BLaER1 treated with 17β-estradiol and CSF1 and Interleukin-3, amounts not matched to agents 10 nM and 100 nM (cell line): ENCODE data around the gene HOXA5.

Experiments used
- H3K27ac ChIP-seq, 11 experiments: shearing (Covaris generic); formaldehyde crosslinking; 2 replicates each; pipeline ENCODE4 v1.8.1; 2022
- H3K27me3 ChIP-seq, 11 experiments: shearing (Covaris generic); formaldehyde crosslinking; 2 replicates each; pipeline ENCODE4 v1.8.1; 2022
- H3K36me3 ChIP-seq, 11 experiments: shearing (Covaris generic); formaldehyde crosslinking; 2 replicates each; pipeline ENCODE4 v1.8.1; 2022
- H3K4me1 ChIP-seq, 10 experiments: shearing (Covaris generic); formaldehyde crosslinking; 2 replicates each; pipeline ENCODE4 v1.8.1; 2022
- H3K4me2 ChIP-seq, 11 experiments: shearing (Covaris generic); formaldehyde crosslinking; 2 replicates each; pipeline ENCODE4 v1.8.1; 2022
- H3K4me3 ChIP-seq, 10 experiments: shearing (Covaris generic); formaldehyde crosslinking; 2 replicates each; pipeline ENCODE4 v1.8.1; 2022
- H3K9ac ChIP-seq, 11 experiments: shearing (Covaris generic); formaldehyde crosslinking; 2 replicates each; pipeline ENCODE4 v1.8.1; 2022
- H3K9me3 ChIP-seq, 11 experiments: shearing (Covaris generic); formaldehyde crosslinking; replicated peaks in 1 of 11; 2 replicates each; pipeline ENCODE4 v1.8.1; 2022
- H4K20me1 ChIP-seq, 11 experiments: shearing (Covaris generic); formaldehyde crosslinking; 2 replicates each; pipeline ENCODE4 v1.8.1; 2022
- Cebpa-rat ChIP-seq, 11 experiments: shearing (Covaris generic); IDR thresholded peaks; 2 replicates each; pipeline ENCODE4 v1.8.1; 2022

The HOXA5 gene

DNA sequence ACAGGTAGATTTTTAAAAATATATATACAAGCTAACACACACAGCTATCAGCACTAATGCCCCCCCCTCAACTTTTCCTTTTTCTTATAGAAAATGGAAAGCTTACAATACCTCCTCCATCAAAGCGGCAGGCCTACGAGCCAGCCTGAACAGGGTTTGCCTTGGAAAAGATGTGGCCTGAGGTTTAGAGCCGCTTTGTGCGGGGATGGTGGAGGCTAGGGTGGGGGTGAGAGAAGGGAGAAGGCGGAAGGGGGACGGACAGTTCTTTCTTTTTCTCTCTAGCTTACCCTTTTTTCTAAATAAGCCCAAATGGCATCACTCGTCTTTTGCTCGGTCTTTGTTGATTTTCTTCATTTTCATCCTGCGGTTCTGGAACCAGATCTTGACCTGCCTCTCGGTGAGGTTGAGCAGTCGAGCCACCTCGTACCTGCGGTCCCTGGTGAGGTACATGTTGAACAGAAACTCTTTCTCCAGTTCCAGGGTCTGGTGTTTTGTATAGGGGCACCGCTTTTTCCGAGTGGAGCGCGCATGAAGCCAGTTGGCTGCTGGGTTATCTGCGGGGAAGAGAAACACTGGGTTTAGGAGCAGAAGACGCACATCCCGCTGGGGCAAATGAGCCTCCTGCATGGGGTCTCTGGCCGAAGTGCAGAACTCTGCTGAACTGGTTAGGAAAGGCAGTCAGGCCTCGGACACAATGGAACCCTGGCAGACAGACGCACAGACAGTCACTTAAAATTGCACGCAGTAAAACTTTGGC is 20.0 kb upstream of the HOXA5 start:
- peaks cover 0 to 86% (median 80%) of the 10 kb centered on the region in 11 experiments; a peak in 18 of 22 replicates for H4K20me1 ChIP-seq

DNA sequence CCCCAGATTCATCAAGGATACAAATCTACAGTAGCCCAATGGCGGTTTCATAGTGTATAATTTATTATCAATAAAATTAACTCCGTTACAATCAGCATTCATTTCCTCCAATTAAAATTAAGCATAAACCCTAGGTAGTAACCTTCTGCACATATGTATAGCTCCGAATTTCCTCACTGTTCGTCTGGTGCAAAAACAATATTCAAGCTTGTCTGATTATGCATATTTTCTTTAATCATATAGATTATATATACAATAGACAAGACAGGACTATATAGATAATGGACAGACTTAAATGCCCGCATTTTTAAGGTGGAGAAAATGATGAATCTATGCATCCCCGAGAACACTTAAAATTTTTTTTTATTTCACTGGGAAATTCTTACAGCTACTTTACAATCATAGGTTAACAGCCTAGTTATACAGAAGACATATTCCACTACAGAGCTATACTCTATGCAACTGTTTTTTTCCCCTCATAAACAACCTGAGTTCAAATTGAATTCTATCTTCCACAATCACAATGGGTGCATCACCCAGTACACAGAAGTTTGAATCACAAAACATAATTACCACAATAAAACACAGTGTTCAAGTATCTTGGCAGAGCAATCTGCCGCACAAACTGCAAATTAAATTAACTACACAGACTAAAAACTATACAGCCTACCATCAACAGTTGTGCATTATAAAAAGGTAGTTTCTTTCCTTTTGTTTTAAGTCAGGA is 19.2 kb upstream of the HOXA5 start:
- no peaks in the 10 kb centered on the region for H3K36me3 ChIP-seq
- peaks cover 0 to 86% (median 79%) of the 10 kb centered on the region in 11 experiments; a peak in 18 of 22 replicates for H4K20me1 ChIP-seq
- H3K4me3 ChIP-seq: no peak overlapping the region
- H3K4me1 ChIP-seq: peaks cover 8 to 21% (median 13%) of the 10 kb centered on the region in 10 experiments; a peak in 18 of 20 replicates
- no peak for TF ChIP-seq Cebpa-rat (IDR thresholded peaks at IDR 0.05)
- H3K9me3 ChIP-seq: peaks cover 16 to 37% (median 28%) of the 10 kb centered on the region in 11 experiments
- H3K4me2 ChIP-seq: no peak overlapping the region
- no peak overlapping the region for H3K27ac ChIP-seq
- H3K27me3 ChIP-seq: peaks cover 94 to 100% (median 100%) of the 10 kb centered on the region in 11 experiments
- no peak overlapping the region for H3K9ac ChIP-seq

More for the DNA sequence above, 20.0 kb upstream of the HOXA5 start:
- Histone ChIP-seq H3K9me3 (peaks cover 16 to 31% (median 23%) of the 10 kb centered on the region in 11 experiments), H3K36me3 (no peaks in the 10 kb centered on the region), H3K9ac (no peak overlapping the region), H3K4me2 (no peak overlapping the region), H3K27ac (no peak overlapping the region), H3K4me3 (no peak overlapping the region), H3K27me3 (peaks cover 94 to 100% (median 100%) of the 10 kb centered on the region in 11 experiments), H3K4me1 (peaks cover 8 to 21% (median 13%) of the 10 kb centered on the region in 10 experiments; a peak in 18 of 20 replicates)
- no peak for TF ChIP-seq Cebpa-rat (IDR thresholded peaks at IDR 0.05)

DNA sequence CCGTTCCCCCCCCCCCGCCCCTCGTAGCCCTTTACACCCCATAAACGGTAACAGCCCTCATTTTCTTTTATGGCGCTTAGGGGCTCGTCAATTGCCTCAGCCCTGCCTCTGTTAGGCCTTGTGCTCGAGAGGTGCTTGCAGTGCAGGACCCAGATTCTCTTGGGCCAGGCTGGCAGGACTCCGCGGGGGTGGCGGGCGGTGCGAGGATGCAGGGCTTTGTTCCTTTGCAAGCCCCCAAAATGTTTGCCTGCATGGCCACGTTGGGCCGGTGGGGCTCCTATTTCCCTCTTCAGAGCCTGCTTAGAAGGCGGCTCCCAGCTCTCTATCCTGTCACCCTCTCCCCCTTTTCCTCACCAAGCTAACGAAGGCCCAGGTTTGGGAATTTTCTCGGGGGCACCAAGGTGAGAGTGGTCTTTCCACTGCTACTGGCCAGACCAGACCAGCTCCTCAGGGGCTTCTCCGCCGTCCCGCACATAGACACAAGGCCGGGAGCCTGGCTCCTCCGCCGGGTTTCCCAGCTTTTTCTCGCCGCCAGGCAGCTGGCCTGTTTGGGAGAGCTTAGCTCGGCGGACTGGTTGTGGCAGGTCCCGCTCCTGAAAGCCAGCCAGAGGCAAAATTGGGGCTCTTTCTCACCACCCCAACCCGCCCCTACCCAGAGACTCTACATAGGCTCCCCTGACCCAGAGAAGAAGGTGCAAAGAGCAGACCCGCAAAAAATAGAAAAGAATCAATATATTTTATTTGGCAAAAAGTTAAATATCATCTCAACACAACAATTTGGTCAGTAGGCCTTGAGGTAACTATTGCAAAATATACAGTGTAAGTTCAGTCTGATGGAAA is 18.5 kb upstream of the HOXA5 start:
- peaks cover 94 to 100% (median 100%) of the 10 kb centered on the region in 11 experiments for H3K27me3 ChIP-seq
- H3K9me3 ChIP-seq: peaks cover 16 to 43% (median 31%) of the 10 kb centered on the region in 11 experiments
- H3K4me1 ChIP-seq: peaks cover 8 to 18% (median 13%) of the 10 kb centered on the region in 10 experiments; a peak in 18 of 20 replicates
- no peak overlapping the region for H3K27ac ChIP-seq
- H3K36me3 ChIP-seq: no peaks in the 10 kb centered on the region
- no peak for TF ChIP-seq Cebpa-rat (IDR thresholded peaks at IDR 0.05)
- H4K20me1 ChIP-seq: peaks cover 0 to 85% (median 79%) of the 10 kb centered on the region in 11 experiments; a peak in 18 of 22 replicates
- H3K4me3 ChIP-seq: peak overlapping the region in 2 of 10 experiments; percentile 59 to 68; a peak in 2 of 20 replicates
- peak overlapping the region in 5 of 11 experiments; percentile 32 to 100 (median 78); a peak in 5 of 22 replicates for H3K4me2 ChIP-seq
- H3K9ac ChIP-seq: no peak overlapping the region

DNA sequence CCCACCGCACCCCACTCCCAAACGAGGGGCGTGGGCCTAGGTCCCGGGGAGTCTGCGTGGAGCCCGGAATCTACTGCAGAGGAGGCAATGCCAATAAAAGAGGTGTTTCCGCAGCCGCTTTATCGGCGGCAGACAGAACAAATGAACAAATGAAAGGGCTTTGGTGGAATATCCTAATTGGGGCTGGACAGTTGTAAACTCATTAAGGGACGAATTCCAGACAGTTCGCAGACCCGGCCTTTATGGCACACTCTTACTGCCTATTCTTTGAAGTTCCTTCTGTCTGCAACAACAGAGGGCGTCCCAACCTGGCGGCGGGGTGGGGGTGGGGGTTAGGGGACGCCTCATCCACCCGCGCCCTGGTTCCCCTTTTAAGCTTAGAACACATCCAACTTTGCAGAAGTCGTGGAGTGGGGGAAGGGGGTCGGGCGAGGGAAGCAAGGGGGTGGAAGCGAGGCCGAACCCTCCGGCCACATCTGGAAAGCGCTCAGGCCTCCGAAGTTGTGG is 17.8 kb upstream of the HOXA5 start:
- peaks cover 94 to 100% (median 100%) of the 10 kb centered on the region in 11 experiments for H3K27me3 ChIP-seq
- no peak overlapping the region for H3K27ac ChIP-seq
- no peak for TF ChIP-seq Cebpa-rat (IDR thresholded peaks at IDR 0.05)
- H3K9me3 ChIP-seq: peaks cover 14 to 42% (median 32%) of the 10 kb centered on the region in 11 experiments
- peaks cover 8 to 15% (median 13%) of the 10 kb centered on the region in 10 experiments; a peak in 18 of 20 replicates for H3K4me1 ChIP-seq
- H3K9ac ChIP-seq: peak overlapping the region in 3 of 11 experiments; percentile 41 to 53 (median 45); a peak in 3 of 22 replicates
- peak overlapping the region; percentile 56 to 74 (median 62); a peak in 19 of 20 replicates for H3K4me3 ChIP-seq
- H4K20me1 ChIP-seq: peaks cover 0 to 85% (median 74%) of the 10 kb centered on the region in 11 experiments; a peak in 18 of 22 replicates
- H3K36me3 ChIP-seq: no peaks in the 10 kb centered on the region
- peak overlapping the region; percentile 88 to 100 (median 97) for H3K4me2 ChIP-seq

DNA sequence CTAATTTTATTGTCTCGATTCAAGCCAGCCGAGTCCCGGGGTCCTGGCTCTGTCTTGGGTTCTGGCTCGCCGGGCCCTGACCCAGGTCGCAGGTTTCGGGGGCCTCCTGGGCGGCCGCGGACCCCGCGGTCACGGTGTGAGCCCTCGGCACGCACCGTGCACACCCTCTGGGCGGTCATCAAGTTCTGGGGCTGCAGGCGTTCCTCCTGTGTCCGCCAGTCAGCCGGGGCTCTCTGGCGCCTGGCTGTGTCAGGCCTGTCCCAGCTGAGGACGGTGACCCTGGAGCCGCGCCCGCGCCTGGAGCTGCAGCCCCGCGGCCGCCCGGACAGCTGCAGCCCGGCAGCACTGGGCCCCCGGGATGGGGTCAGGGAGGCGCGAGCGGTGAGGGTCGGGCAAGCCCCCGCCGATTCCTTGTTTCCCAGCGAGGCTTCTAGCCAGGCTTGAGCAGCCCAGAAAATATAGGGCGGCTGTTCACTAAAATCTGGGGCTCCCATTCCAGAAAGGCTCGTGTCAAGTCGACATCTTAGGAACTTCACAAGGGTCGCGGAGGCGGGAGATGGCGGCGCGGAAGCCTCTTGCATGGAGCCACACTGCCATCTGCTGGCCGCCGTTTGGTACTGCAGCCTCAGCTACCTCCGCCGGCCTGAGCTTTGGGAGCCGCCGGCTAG is 17.2 kb upstream of the HOXA5 start:
- H3K4me1 ChIP-seq: peaks cover 8 to 15% (median 13%) of the 10 kb centered on the region in 10 experiments; a peak in 18 of 20 replicates
- H4K20me1 ChIP-seq: peaks cover 0 to 85% (median 68%) of the 10 kb centered on the region in 11 experiments; a peak in 18 of 22 replicates
- TF ChIP-seq Cebpa-rat (IDR thresholded peaks at IDR 0.05): no peak
- no peak overlapping the region for H3K27ac ChIP-seq
- H3K9ac ChIP-seq: peak overlapping the region in 8 of 11 experiments; percentile 41 to 60 (median 49); a peak in 11 of 22 replicates
- H3K4me2 ChIP-seq: peak overlapping the region; percentile 88 to 100 (median 97)
- peaks cover 14 to 42% (median 32%) of the 10 kb centered on the region in 11 experiments for H3K9me3 ChIP-seq
- peak overlapping the region; percentile 56 to 74 (median 62) for H3K4me3 ChIP-seq
- H3K27me3 ChIP-seq: peaks cover 94 to 100% (median 100%) of the 10 kb centered on the region in 11 experiments
- no peaks in the 10 kb centered on the region for H3K36me3 ChIP-seq

GRCh38 chr7:27160145-27160545 is 16.7 kb upstream of the HOXA5 start:
- H3K9ac ChIP-seq: peak overlapping the region in 2 of 11 experiments; percentile 42 to 53; a peak in 1 of 22 replicates

More at GRCh38 chr7:27160145-27160545, 16.7 kb upstream of the HOXA5 start:
- H3K4me3 ChIP-seq: peak overlapping the region; percentile 56 to 74 (median 62)
- H3K9me3 ChIP-seq: peaks cover 15 to 42% (median 32%) of the 10 kb centered on the region in 11 experiments
- H3K27ac ChIP-seq: no peak overlapping the region
- H3K4me2 ChIP-seq: peak overlapping the region; percentile 88 to 100 (median 97)
- peaks cover 94 to 100% (median 100%) of the 10 kb centered on the region in 11 experiments for H3K27me3 ChIP-seq
- TF ChIP-seq Cebpa-rat (IDR thresholded peaks at IDR 0.05): no peak
- peaks cover 0 to 85% (median 65%) of the 10 kb centered on the region in 11 experiments; a peak in 18 of 22 replicates for H4K20me1 ChIP-seq
- H3K36me3 ChIP-seq: no peaks in the 10 kb centered on the region
- H3K4me1 ChIP-seq: peaks cover 8 to 15% (median 13%) of the 10 kb centered on the region in 10 experiments; a peak in 18 of 20 replicates
